Omental fat pad (tissue), 4 donors: ENCODE data around the gene CCS. TPM values are rescaled to one million over a fixed set of nuclear protein-coding genes. Genes with fewer than 3 reads are reported as not detected.

ENCODE experiments used
- ATAC-seq: fragments of 150-250 bp; one replicate; pipeline ENCODE4 v1.9.1; 2016; ENCODE audit warnings: mild to moderate bottlenecking, moderate library complexity; ENCODE audit not compliant: low FRiP score
- DNase-seq: peaks from one replicate; pipeline ENCODE4 v3.0.0-alpha.2; 2019; ENCODE audit warnings: low spot score
- CTCF ChIP-seq, 3 donors: fragments of 450-650 bp; IDR thresholded peaks; one replicate each; pipeline ENCODE4 v1.5.1; 2016 to 2017; ENCODE audit warnings: antibody characterized with exemption in 3 of 3, mild to moderate bottlenecking in 3 of 3, moderate library complexity in 2 of 3
- total RNA-seq, 4 donors: library from RNA; depleted of rRNA; stranded (reverse); fragments of >200 nt; gene quantifications; one replicate each; pipeline ENCODE4 v1.1.0, GENCODE V29; 2016

Gene CCS
- total RNA-seq, 4 donors from 2014 or later: 19.0 to 42.4 (median 21.7) TPM

DNA sequence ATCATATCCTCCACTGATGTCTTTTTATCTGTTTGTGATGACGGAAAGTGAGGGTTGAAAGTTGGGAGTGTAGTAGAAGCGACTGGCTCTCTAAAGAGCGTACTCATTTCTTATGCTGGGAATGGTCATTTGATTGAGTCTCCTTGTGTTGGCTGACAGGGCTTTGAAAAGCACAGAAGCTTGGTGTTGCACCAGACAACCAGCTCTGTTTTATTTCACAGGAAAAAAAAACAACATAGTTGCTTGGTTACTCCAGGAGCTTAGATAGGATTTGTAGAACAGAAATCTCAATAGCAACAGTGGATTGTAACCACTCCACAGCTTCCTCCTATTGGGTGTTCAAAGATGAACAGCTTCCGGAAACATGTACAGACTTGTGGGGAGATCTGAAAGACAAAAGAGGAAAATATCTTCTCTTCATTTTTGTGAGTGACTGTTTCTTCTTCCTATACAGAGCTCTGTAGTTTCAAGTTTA lies 26.1 kb downstream of the CCS start:
- no peak for TF ChIP-seq CTCF (IDR thresholded peaks at IDR 0.05)
- DNase-seq (no peak), ATAC-seq (no peak)

- ATAC-seq (no peak), DNase-seq (no peak)
- no peak for TF ChIP-seq CTCF (IDR thresholded peaks at IDR 0.05)
These were observed 31.5 kb downstream of the CCS start for GRCh38 chr11:66624450-66624849.

DNA sequence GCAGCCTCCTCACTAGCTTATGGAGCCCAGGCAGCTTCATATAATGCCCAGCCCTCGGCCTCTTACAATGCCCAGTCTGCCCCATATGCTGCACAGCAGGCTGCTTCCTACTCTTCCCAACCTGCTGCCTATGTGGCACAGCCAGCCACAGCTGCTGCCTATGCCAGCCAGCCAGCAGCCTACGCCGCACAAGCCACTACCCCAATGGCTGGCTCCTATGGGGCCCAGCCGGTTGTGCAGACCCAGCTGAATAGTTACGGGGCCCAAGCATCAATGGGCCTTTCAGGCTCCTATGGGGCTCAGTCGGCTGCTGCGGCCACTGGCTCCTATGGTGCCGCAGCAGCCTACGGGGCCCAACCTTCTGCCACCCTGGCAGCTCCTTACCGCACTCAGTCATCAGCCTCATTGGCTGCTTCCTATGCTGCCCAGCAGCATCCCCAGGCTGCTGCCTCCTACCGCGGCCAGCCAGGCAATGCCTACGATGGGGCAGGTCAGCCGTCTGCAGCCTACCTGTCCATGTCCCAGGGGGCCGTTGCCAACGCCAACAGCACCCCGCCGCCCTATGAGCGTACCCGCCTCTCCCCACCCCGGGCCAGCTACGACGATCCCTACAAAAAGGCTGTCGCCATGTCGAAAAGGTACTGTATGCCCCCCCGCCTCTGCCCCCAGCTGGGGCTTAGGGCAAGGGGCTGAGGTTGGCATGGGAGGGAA lies 32.2 kb downstream of the CCS start:
- ATAC-seq: no peak
- TF ChIP-seq CTCF (IDR thresholded peaks at IDR 0.05): no peak
- DNase-seq: no peak

DNA sequence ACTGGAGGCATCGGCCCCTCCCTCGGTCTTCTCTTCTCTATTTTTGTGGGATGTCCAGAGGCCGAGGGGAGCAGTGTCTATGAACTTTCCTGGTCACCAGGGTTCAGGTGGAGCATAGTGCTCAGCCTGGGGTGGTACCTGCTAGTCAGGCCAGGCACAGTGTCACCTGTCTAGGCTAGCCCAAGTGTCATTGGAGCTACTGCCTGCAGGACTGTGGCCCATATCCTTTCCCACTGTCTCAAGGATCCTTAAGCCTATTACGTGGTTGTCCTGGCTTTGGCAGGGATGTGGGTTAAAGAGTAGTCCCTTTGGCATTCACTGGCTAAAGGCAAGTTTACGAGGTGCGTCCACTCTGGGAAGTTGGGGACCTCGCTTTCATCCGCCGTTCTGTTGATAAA lies 32.8 kb downstream of the CCS start:
- no peak for DNase-seq
- no peak for ATAC-seq
- no peak for TF ChIP-seq CTCF (IDR thresholded peaks at IDR 0.05)

- no peak for TF ChIP-seq CTCF (IDR thresholded peaks at IDR 0.05)
These were observed 33.4 kb downstream of the CCS start for GRCh38 chr11:66626382-66626781.

DNA sequence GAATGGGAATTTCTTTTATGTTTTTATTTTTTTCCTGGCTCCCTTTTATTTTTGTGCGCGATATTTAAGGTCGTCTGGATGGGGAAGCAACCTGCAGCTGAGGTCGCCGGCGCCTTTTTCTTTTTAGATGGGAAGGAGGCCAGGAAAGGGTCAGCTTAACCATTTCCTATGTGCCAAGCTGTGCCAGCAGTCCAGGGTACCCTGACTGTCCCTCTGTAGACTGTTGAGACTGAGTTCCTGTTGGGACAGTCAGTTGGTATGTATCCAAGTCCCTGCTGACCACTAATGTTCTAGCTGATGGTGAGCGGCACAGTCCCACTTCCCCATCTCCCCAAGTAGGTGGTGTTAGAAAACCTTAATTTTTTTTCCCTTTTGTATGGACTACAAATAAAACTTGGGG lies 33.9 kb downstream of the CCS start:
- ATAC-seq (no peak), DNase-seq (no peak)
- no peak for TF ChIP-seq CTCF (IDR thresholded peaks at IDR 0.05)

More at GRCh38 chr11:66626382-66626781, 33.4 kb downstream of the CCS start:
- no peak for DNase-seq
- ATAC-seq: no peak

- TF ChIP-seq CTCF (IDR thresholded peaks at IDR 0.05): no peak
- ATAC-seq: no peak
- no peak for DNase-seq
These were observed 35.1 kb downstream of the CCS start for GRCh38 chr11:66628061-66628603.
